A673 (cell line): ENCODE data around the gene KRTAP21-1. TPM values are rescaled to one million over a fixed set of nuclear protein-coding genes. Genes with fewer than 3 reads are reported as not detected.

Experiments
- BruUV-seq: library from RNA; stranded (reverse); fragments of 400-500 nt; replicated peaks from 2 replicates; lab custom pipeline; 2021; lab: Mats Ljungman, UMichigan
- CTCF ChIA-PET: fragments of 300-600 bp; sonication (Branson Sonifier 250); formaldehyde crosslinking; loops from one replicate; lab custom pipeline; 2022; ENCODE audit warnings: antibody characterized with exemption; lab: Charles Lee
- POLR2A ChIA-PET: fragments of 300-600 bp; sonication (Branson Sonifier 250); formaldehyde crosslinking; loops from one replicate; lab custom pipeline; 2022; ENCODE audit warnings: antibody characterized with exemption; ENCODE audit not compliant: low non-redundant PET; lab: Charles Lee
- DNase-seq: peaks from one replicate; pipeline ENCODE4 v3.0.0-alpha.2; 2015; ENCODE audit warnings: low spot score
- H3K27ac ChIP-seq: fragments of 200-600 bp; sonication (generic); 2 replicates; pipeline ENCODE4 v1.5.1; 2016; ENCODE audit warnings: mixed run types, low read depth, mild to moderate bottlenecking, mixed read lengths, antibody characterized with exemption, low read length; ENCODE audit not compliant: poor library complexity, severe bottlenecking
- H3K27me3 ChIP-seq: fragments of 200-600 bp; sonication (generic); replicated peaks from 2 replicates; pipeline ENCODE4 v1.6.1; 2017; ENCODE audit warnings: mixed run types, low read depth, mild to moderate bottlenecking, mixed read lengths, antibody characterized with exemption, low read length; ENCODE audit not compliant: insufficient read depth, poor library complexity
- H3K36me3 ChIP-seq: fragments of 200-600 bp; sonication (generic); 2 replicates; pipeline ENCODE4 v1.6.1; 2016; ENCODE audit warnings: mixed run types, mild to moderate bottlenecking, mixed read lengths, antibody characterized with exemption, low read length; ENCODE audit not compliant: insufficient read depth, poor library complexity, severe bottlenecking
- H3K4me1 ChIP-seq: fragments of 200-600 bp; sonication (generic); 2 replicates; pipeline ENCODE4 v1.6.1; 2017; ENCODE audit warnings: mixed run types, mild to moderate bottlenecking, mixed read lengths, antibody characterized with exemption, low read length; ENCODE audit not compliant: insufficient read depth, poor library complexity, severe bottlenecking
- H3K4me3 ChIP-seq: fragments of 200-600 bp; sonication (generic); 2 replicates; pipeline ENCODE4 v1.5.1; 2016; ENCODE audit warnings: low read depth, mixed run types, mild to moderate bottlenecking, mixed read lengths, low read length; ENCODE audit not compliant: poor library complexity, severe bottlenecking
- H3K9me3 ChIP-seq: fragments of 200-600 bp; sonication (generic); 2 replicates; pipeline ENCODE4 v1.6.1; 2016; ENCODE audit warnings: mixed run types, low read depth, mild to moderate bottlenecking, mixed read lengths, antibody characterized with exemption, low read length; ENCODE audit not compliant: poor library complexity, severe bottlenecking
- CTCF ChIP-seq: fragments of 300-800, 200-600 bp; sonication (generic); conservative IDR thresholded peaks from 2 replicates; pipeline ENCODE4 v1.5.1; 2017; ENCODE audit warnings: low read depth, mild to moderate bottlenecking, antibody characterized with exemption, low read length, moderate library complexity, mixed read lengths
- EZH2 ChIP-seq: fragments of 200-600 bp; sonication (generic); IDR thresholded peaks from 2 replicates; pipeline ENCODE4 v1.6.1; 2017; ENCODE audit warnings: borderline replicate concordance, low read depth, mild to moderate bottlenecking, mixed read lengths, antibody characterized with exemption, low read length; ENCODE audit not compliant: poor library complexity, severe bottlenecking
- intact Hi-C: fragments of 100-400 bp; cut with micrococcal nuclease; formaldehyde crosslinking; loops from one replicate; pipeline ENCODE4 v1.10.0; 2022; ENCODE audit not compliant: unreplicated experiment
- total RNA-seq: library from RNA; stranded (reverse); gene quantifications from 2 replicates; pipeline ENCODE4 v1.2.3, GENCODE V29; 2021

The KRTAP21-1 gene
- total RNA-seq, 1 experiment from 2014 or later: not detected

GRCh38 chr21:30718239-30718909 lies 36.9 kb downstream of the KRTAP21-1 start, which contains the start of gene KRTAP21-3:
TSS of gene KRTAP21-3 (minus strand) at chr21:30718777. CDS start at chr21:30718759, 18 bp downstream.
- CTCF ChIA-PET: no interaction called here
- POLR2A ChIA-PET: no interaction called here
- no peak within 1 kb of the TSS for H3K27ac ChIP-seq

GRCh38 chr21:30717105-30717504 lies 38.1 kb downstream of the KRTAP21-1 start:
- POLR2A ChIA-PET: no interaction called here
- Histone ChIP-seq H3K4me1 (no peaks in the 10 kb centered on the region), H3K36me3 (no peaks in the 10 kb centered on the region), H3K9me3 (peaks cover 17% of the 10 kb centered on the region), H3K27ac (no peak overlapping the region), H3K4me3 (no peak overlapping the region), H3K27me3 (peaks cover 4% of the 10 kb centered on the region)
- no peak for TF ChIP-seq CTCF
- TF ChIP-seq EZH2: no peak
- CTCF ChIA-PET: no interaction called here
- BruUV-seq: no TSS peak
- intact Hi-C loops: no loop called here
- no peak for DNase-seq

More at GRCh38 chr21:30718239-30718909, 36.9 kb downstream of the KRTAP21-1 start, which contains the start of gene KRTAP21-3:
- TF ChIP-seq EZH2 (no peak), CTCF (no peak)
- peaks cover 10% of the 10 kb centered on the region for H3K9me3 ChIP-seq
- peaks cover 4% of the 10 kb centered on the region for H3K27me3 ChIP-seq
- no peaks in the 10 kb centered on the region for H3K36me3 ChIP-seq
- intact Hi-C loops: no loop called here
- DNase-seq: no peak
- no TSS peak for BruUV-seq
- H3K4me1 ChIP-seq: no peaks in the 10 kb centered on the region
- no peak within 1 kb of the TSS for H3K4me3 ChIP-seq

DNA sequence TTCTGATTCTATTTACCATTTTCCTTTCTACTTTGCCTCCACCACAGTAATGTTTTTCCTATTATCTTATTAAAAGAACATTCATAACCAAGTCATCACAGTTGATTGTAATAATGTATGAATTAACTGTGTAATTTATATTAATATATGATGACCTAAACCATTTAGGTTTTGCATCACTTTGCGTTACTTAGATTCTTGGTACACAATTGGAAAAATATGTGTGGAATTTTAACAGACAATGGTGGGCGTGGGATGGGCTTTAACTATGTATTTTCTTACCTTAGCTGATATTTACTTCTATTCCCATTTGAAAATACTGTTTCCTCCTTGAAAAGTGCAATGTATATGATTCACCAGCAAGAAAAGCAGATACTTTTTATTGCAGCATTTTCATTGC lies 40.3 kb downstream of the KRTAP21-1 start:
- H3K9me3 ChIP-seq: peaks cover 13% of the 10 kb centered on the region
- H3K36me3 ChIP-seq: no peaks in the 10 kb centered on the region
- H3K27me3 ChIP-seq: no peaks in the 10 kb centered on the region
- intact Hi-C loops: no loop called here
- DNase-seq: no peak
- no peak for TF ChIP-seq EZH2
- no peak for TF ChIP-seq CTCF
- no peak overlapping the region for H3K27ac ChIP-seq
- POLR2A ChIA-PET: no interaction called here
- H3K4me3 ChIP-seq: no peak overlapping the region
- CTCF ChIA-PET: no interaction called here
- H3K4me1 ChIP-seq: no peaks in the 10 kb centered on the region
- BruUV-seq: no TSS peak
